ENCODE data around the gene ZNF764.
"Not testable (repeated sequence)": the region's sequence is repeated elsewhere in the genome, so short reads cannot be mapped to it uniquely, and the experiment has no call there.

DNA sequence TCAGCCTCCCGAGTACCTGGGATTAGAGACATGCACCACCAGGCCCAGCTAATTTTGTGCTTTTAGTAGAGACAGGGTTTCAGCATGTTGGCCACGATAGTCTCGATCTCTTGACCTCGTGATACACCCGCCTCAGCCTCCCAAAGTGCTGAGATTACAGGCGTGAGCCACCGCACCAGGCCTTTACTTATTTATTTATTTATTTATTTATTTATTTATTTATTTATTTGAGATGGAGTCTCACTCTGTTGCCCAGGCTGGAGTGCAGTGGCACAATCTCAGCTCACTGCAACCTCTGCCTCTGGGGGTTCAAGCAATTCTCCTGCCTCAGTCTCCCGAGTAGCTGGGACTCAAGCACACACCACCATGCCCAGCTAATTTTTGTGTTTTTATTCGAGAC is 32.7 kb upstream of the ZNF764 start:
- TF ChIP-seq, protein P1, sequence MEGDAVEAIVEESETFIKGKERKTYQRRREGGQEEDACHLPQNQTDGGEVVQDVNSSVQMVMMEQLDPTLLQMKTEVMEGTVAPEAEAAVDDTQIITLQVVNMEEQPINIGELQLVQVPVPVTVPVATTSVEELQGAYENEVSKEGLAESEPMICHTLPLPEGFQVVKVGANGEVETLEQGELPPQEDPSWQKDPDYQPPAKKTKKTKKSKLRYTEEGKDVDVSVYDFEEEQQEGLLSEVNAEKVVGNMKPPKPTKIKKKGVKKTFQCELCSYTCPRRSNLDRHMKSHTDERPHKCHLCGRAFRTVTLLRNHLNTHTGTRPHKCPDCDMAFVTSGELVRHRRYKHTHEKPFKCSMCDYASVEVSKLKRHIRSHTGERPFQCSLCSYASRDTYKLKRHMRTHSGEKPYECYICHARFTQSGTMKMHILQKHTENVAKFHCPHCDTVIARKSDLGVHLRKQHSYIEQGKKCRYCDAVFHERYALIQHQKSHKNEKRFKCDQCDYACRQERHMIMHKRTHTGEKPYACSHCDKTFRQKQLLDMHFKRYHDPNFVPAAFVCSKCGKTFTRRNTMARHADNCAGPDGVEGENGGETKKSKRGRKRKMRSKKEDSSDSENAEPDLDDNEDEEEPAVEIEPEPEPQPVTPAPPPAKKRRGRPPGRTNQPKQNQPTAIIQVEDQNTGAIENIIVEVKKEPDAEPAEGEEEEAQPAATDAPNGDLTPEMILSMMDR (conservative IDR thresholded peaks at IDR 0.05; ENCODE audit: low read depth, low read length): not testable (repeated sequence)
- TF ChIP-seq EZH2 (IDR thresholded peaks at IDR 0.05; ENCODE audit: borderline replicate concordance, low read depth, low read length, poor library complexity, severe bottlenecking): not testable (repeated sequence)
